IPS DF 6.9 (cell line): ENCODE measurements around the gene ZG16B.

ENCODE experiments used
- DNase-seq: peaks from one replicate; pipeline ENCODE4 v3.0.0-alpha.2; 2013; ENCODE audit warnings: low read depth, low spot score
- H3K27ac ChIP-seq: one replicate; pipeline ENCODE4 v1.5.1; 2013; ENCODE audit warnings: low read length, control low read depth
- H3K27me3 ChIP-seq: 2 replicates; pipeline ENCODE4 v1.6.1; 2013; ENCODE audit warnings: mild to moderate bottlenecking, low read length; ENCODE audit not compliant: control insufficient read depth, insufficient read depth
- H3K36me3 ChIP-seq: 2 replicates; pipeline ENCODE4 v1.6.1; 2013; ENCODE audit warnings: low read length; ENCODE audit not compliant: control insufficient read depth, insufficient read depth
- H3K4me1 ChIP-seq: 2 replicates; pipeline ENCODE4 v1.6.1; 2013; ENCODE audit warnings: low read length; ENCODE audit not compliant: control insufficient read depth, insufficient read depth
- H3K4me3 ChIP-seq: 2 replicates; pipeline ENCODE4 v1.5.1; 2013; ENCODE audit warnings: mild to moderate bottlenecking, low read length
- H3K9me3 ChIP-seq: 2 replicates; pipeline ENCODE4 v1.6.1; 2013; ENCODE audit warnings: low read length, inconsistent platforms; ENCODE audit not compliant: control insufficient read depth, insufficient read depth
- WGBS: extraction: QIAGEN DNeasy Blood & Tissue Kit; methylation state at CpG from one replicate; pipeline ENCODE4 v1.1.7; 2013; ENCODE audit warnings: mixed read lengths, missing lambda C conversion rate; ENCODE audit not compliant: insufficient read length, insufficient coverage; 5-methylcytosine and 5-hydroxymethylcytosine counted together

ZG16B gene

GRCh38 chr16:2806286-2806685 lies 23.8 kb upstream of the ZG16B start:
- Histone ChIP-seq H3K27ac (no peak overlapping the region), H3K4me3 (no peak overlapping the region), H3K27me3 (no peaks in the 10 kb centered on the region), H3K4me1 (no peaks in the 10 kb centered on the region), H3K9me3 (no peaks in the 10 kb centered on the region), H3K36me3 (no peaks in the 10 kb centered on the region)
- no peak for DNase-seq
- WGBS: no CpG with 5 or more reads among the region's 5 CpGs

- Histone ChIP-seq H3K27ac (no peak overlapping the region), H3K27me3 (no peaks in the 10 kb centered on the region), H3K9me3 (no peaks in the 10 kb centered on the region), H3K4me3 (no peak overlapping the region), H3K36me3 (no peaks in the 10 kb centered on the region), H3K4me1 (0 out of 2 replicates have a peak, but pooled peaks cover 2% of the 10 kb centered on the region)
- no peak for DNase-seq
- no CpG with 5 or more reads among the region's 7 CpGs for WGBS
Measured at GRCh38 chr16:2808181-2808580, 21.9 kb upstream of the ZG16B start.

- Histone ChIP-seq H3K4me3 (no peak overlapping the region), H3K9me3 (no peaks in the 10 kb centered on the region), H3K36me3 (no peaks in the 10 kb centered on the region), H3K4me1 (0 out of 2 replicates have a peak, but pooled peaks cover 2% of the 10 kb centered on the region), H3K27me3 (no peaks in the 10 kb centered on the region), H3K27ac (no peak overlapping the region)
- no peak for DNase-seq
- no CpG with 5 or more reads among the region's 3 CpGs for WGBS
Measured at GRCh38 chr16:2809149-2809760, 20.8 kb upstream of the ZG16B start.

GRCh38 chr16:2810651-2811050 lies 19.5 kb upstream of the ZG16B start:
- Histone ChIP-seq H3K36me3 (no peaks in the 10 kb centered on the region), H3K27me3 (no peaks in the 10 kb centered on the region), H3K4me3 (no peak overlapping the region), H3K4me1 (0 out of 2 replicates have a peak, but pooled peaks cover 2% of the 10 kb centered on the region), H3K9me3 (no peaks in the 10 kb centered on the region), H3K27ac (no peak overlapping the region)
- WGBS: no CpG with 5 or more reads among the region's 6 CpGs
- no peak for DNase-seq

GRCh38 chr16:2811703-2812471 lies 18.2 kb upstream of the ZG16B start:
- Histone ChIP-seq H3K4me1 (0 out of 2 replicates have a peak, but pooled peaks cover 2% of the 10 kb centered on the region), H3K9me3 (no peaks in the 10 kb centered on the region), H3K27me3 (no peaks in the 10 kb centered on the region), H3K27ac (no peak overlapping the region), H3K4me3 (no peak overlapping the region), H3K36me3 (no peaks in the 10 kb centered on the region)
- WGBS: no CpG with 5 or more reads among the region's 15 CpGs
- no peak for DNase-seq

- H3K4me3 ChIP-seq: no peak overlapping the region
Measured at GRCh38 chr16:2813771-2814221, 16.3 kb upstream of the ZG16B start.

GRCh38 chr16:2814551-2815298 lies 15.4 kb upstream of the ZG16B start:
- H3K4me3 ChIP-seq: no peak overlapping the region
- DNase-seq: no peak
- no peaks in the 10 kb centered on the region for H3K27me3 ChIP-seq
- WGBS: no CpG with 5 or more reads among the region's 20 CpGs
- 0 out of 2 replicates have a peak, but pooled peaks cover 2% of the 10 kb centered on the region for H3K4me1 ChIP-seq
- H3K27ac ChIP-seq: no peak overlapping the region
- H3K9me3 ChIP-seq: no peaks in the 10 kb centered on the region
- H3K36me3 ChIP-seq: no peaks in the 10 kb centered on the region

More at GRCh38 chr16:2813771-2814221, 16.3 kb upstream of the ZG16B start:
- Histone ChIP-seq H3K36me3 (no peaks in the 10 kb centered on the region), H3K4me1 (0 out of 2 replicates have a peak, but pooled peaks cover 2% of the 10 kb centered on the region), H3K9me3 (no peaks in the 10 kb centered on the region), H3K27ac (no peak overlapping the region), H3K27me3 (no peaks in the 10 kb centered on the region)
- no CpG with 5 or more reads among the region's 7 CpGs for WGBS
- DNase-seq: no peak

GRCh38 chr16:2815299-2815771 lies 14.8 kb upstream of the ZG16B start:
- Histone ChIP-seq H3K9me3 (no peaks in the 10 kb centered on the region), H3K4me1 (0 out of 2 replicates have a peak, but pooled peaks cover 2% of the 10 kb centered on the region), H3K27ac (no peak overlapping the region), H3K27me3 (no peaks in the 10 kb centered on the region), H3K36me3 (no peaks in the 10 kb centered on the region), H3K4me3 (no peak overlapping the region)
- no peak for DNase-seq
- no CpG with 5 or more reads among the region's 10 CpGs for WGBS

GRCh38 chr16:2816751-2817339 lies 13.3 kb upstream of the ZG16B start, which contains the start of gene PRSS21:
TSS of gene PRSS21 (plus strand) at chr16:2817237. CDS start at chr16:2817269, 32 bp downstream.
- no CpG with 5 or more reads among the region's 28 CpGs for WGBS
- Histone ChIP-seq H3K9me3 (no peaks in the 10 kb centered on the region), H3K4me3 (no peak within 1 kb of the TSS; the same call in 1 of the 2 replicates), H3K27me3 (no peaks in the 10 kb centered on the region), H3K36me3 (no peaks in the 10 kb centered on the region), H3K4me1 (0 out of 2 replicates have a peak, but pooled peaks cover 2% of the 10 kb centered on the region), H3K27ac (no peak within 1 kb of the TSS)
- no peak for DNase-seq
